ENCODE data around the gene HYAL3. TPM values are rescaled to one million over a fixed set of nuclear protein-coding genes. Genes with fewer than 3 reads are reported as not detected.
"Not testable (repeated sequence)": the region's sequence is repeated elsewhere in the genome, so short reads cannot be mapped to it uniquely, and the experiment has no call there.

The HYAL3 gene
- total and polyA plus RNA-seq, 2 of the 8 experiments (the other 6 are each of a cell fraction or from before 2014, with no cell fraction given), result 3.2 to 12.2 TPM

- no peak for TF ChIP-seq CTCF (IDR thresholded peaks at IDR 0.05; ENCODE audit: control extremely low read depth in 1 of 3, insufficient read depth in 1 of 3, low read depth in 1 of 3, low read length in 3 of 3)
- TF ChIP-seq PHF8 (conservative IDR thresholded peaks at IDR 0.05; ENCODE audit: low read depth, low read length), result no peak
- no peak for TF ChIP-seq GABPA (IDR thresholded peaks at IDR 0.05; ENCODE audit: borderline replicate concordance, insufficient read depth, low read length)
- no peak for TF ChIP-seq FOSL1 (IDR thresholded peaks at IDR 0.05; ENCODE audit: insufficient read depth, low read depth, low read length)
- TF ChIP-seq TAF1 (IDR thresholded peaks at IDR 0.05; ENCODE audit: low read depth, low read length), result no peak
Measured at GRCh38 chr3:50245251-50245745, 53.9 kb downstream of the HYAL3 start (continued).

- Histone ChIP-seq H2BK15ac (ENCODE audit: low read length) (peak overlapping the region; percentile 97; the same call in 1 of the 2 replicates), H2AK5ac (ENCODE audit: low read depth, low read length) (0 out of 2 replicates have a peak overlapping the region, but pooled peaks have one; percentile 85), H3K4me1 (replicated peaks in 1 of 4; ENCODE audit: control insufficient read depth in 3 of 4, insufficient read depth in 4 of 4, low read length in 3 of 4) (peaks cover 5 to 57% (median 49%) of the 10 kb centered on the region in 4 experiments), H3K4ac (replicated peaks; ENCODE audit: insufficient read length, low read depth, low read length) (peak overlapping the region; percentile 70), H3K18ac (ENCODE audit: extremely low read depth, low read length) (peak overlapping the region; percentile 9; the same call in 1 of the 2 replicates), H2BK5ac (ENCODE audit: low read depth, low read length) (peak overlapping the region; percentile 88), H2BK20ac (ENCODE audit: low read length) (0 out of 2 replicates have a peak overlapping the region, but pooled peaks have one; percentile 18), H3K27ac (ENCODE audit: low read depth, low read length) (0 out of 2 replicates have a peak overlapping the region, but pooled peaks have one; percentile 54), H4K8ac (ENCODE audit: extremely low read depth, insufficient read depth, low read length) (peak overlapping the region; percentile 45), H3K79me1 (ENCODE audit: low read depth, low read length) (peaks cover 28% of the 10 kb centered on the region), H3K79me2 (ENCODE audit: control insufficient read depth in 1 of 2, insufficient read depth in 2 of 2, low read length in 2 of 2) (peaks cover 26 to 91% of the 10 kb centered on the region in 2 experiments), H4K20me1 (replicated peaks in 1 of 2; ENCODE audit: control insufficient read depth in 1 of 2, insufficient read depth in 2 of 2, low read length in 2 of 2) (peaks cover 15 to 36% of the 10 kb centered on the region in 2 experiments), H2BK12ac (ENCODE audit: low read depth, low read length) (peak overlapping the region; percentile 90; the same call in 1 of the 2 replicates)
- ChIA-PET POLR2A (ENCODE audit: partially characterized antibody) (interaction anchor here (0.7 to 3.4 kb wide), 4 partner anchors 15 to 1926 kb away, joined by 3 to 14 read pairs (median 4); no protein-coding TSS in a partner anchor), CTCF (ENCODE audit: partially characterized antibody) (interaction anchor here (0.9 to 53.5 kb wide), 5 partner anchors 14 to 124 kb away, joined by 3 to 2149 read pairs (median 121); partner anchors contain the start of genes GNAI2, GNAT1, LSMEM2 and SEMA3B)
- not testable (repeated sequence) for H3K23me2 ChIP-seq (ENCODE audit: low read depth, low read length); H3K56ac ChIP-seq (replicated peaks; ENCODE audit: insufficient read length, low read depth, low read length); H3K27me3 ChIP-seq (replicated peaks in 1 of 4; ENCODE audit: control insufficient read depth in 3 of 4, extremely low read depth in 1 of 4, insufficient read depth in 3 of 4, low read length in 3 of 4); H4K91ac ChIP-seq (replicated peaks; ENCODE audit: insufficient read length, low read length); FAIRE-seq; H3K23ac ChIP-seq (ENCODE audit: insufficient read length); H2AFZ ChIP-seq (ENCODE audit: low read length); DNase-seq (ENCODE audit: low read depth in 1 of 2, low spot score in 2 of 2); H3K4me3 ChIP-seq (ENCODE audit: extremely low read depth in 1 of 4, insufficient read depth in 2 of 4, low read depth in 3 of 4, low read length in 4 of 4); H3K9me3 ChIP-seq (ENCODE audit: insufficient read depth in 2 of 2, low read depth in 1 of 2, low read length in 1 of 2); H3K9ac ChIP-seq (replicated peaks in 1 of 4; ENCODE audit: extremely low read depth in 1 of 4, low read depth in 3 of 4, low read length in 3 of 4); H3K14ac ChIP-seq (ENCODE audit: insufficient read length); H3K36me3 ChIP-seq (ENCODE audit: control insufficient read depth in 2 of 4, insufficient read depth in 4 of 4, low read length in 3 of 4); H4K5ac ChIP-seq (ENCODE audit: insufficient read length, low read depth, low read length); H3K4me2 ChIP-seq (ENCODE audit: insufficient read depth in 1 of 2, low read depth in 2 of 2, low read length in 2 of 2); H2BK120ac ChIP-seq (replicated peaks; ENCODE audit: low read depth, low read length)
- 86% methylated on average over 3 of the region's 6 CpGs; no CpG with 5 or more reads in 1 of the 2 experiments for WGBS, 2 experiments (ENCODE audit: extremely low coverage in 1 of 2, insufficient coverage in 1 of 2, insufficient read length in 1 of 2, insufficient replicate concordance in 2 of 2, low coverage in 1 of 2, low lambda C conversion rate in 2 of 2, missing lambda C conversion rate in 1 of 2)
Measured at GRCh38 chr3:50244813-50245212, 54.4 kb downstream of the HYAL3 start.

All from H1 (cell line).